8988T (cell line): ENCODE measurements around the gene PRR5L.

ENCODE experiments used
- DNase-seq: peaks from one replicate; pipeline ENCODE4 v3.0.0; 2011

Gene PRR5L

GRCh38 chr11:36361472-36361871 is 65.4 kb downstream of the PRR5L start:
- no peak for DNase-seq

- no peak for DNase-seq
These were observed 65.9 kb downstream of the PRR5L start for GRCh38 chr11:36361901-36362391.

- no peak for DNase-seq
These were observed 66.8 kb downstream of the PRR5L start for GRCh38 chr11:36362902-36363301.

GRCh38 chr11:36363361-36364268 is 67.5 kb downstream of the PRR5L start:
- no peak for DNase-seq

GRCh38 chr11:36364551-36365325 is 68.7 kb downstream of the PRR5L start:
- no peak for DNase-seq

GRCh38 chr11:36365907-36366306 is 69.8 kb downstream of the PRR5L start:
- DNase-seq = no peak

- no peak for DNase-seq
These were observed 72.0 kb downstream of the PRR5L start for GRCh38 chr11:36367806-36368680.

- no peak for DNase-seq
These were observed 75.1 kb downstream of the PRR5L start for GRCh38 chr11:36371181-36371580.

- DNase-seq = no peak
These were observed 75.5 kb downstream of the PRR5L start for GRCh38 chr11:36371590-36371989.

GRCh38 chr11:36372101-36372771 is 76.1 kb downstream of the PRR5L start:
- DNase-seq = no peak

- no peak for DNase-seq
These were observed 77.2 kb downstream of the PRR5L start for GRCh38 chr11:36373016-36374010.

- DNase-seq = no peak
These were observed 78.6 kb downstream of the PRR5L start for GRCh38 chr11:36374726-36375125.

- no peak for DNase-seq
These were observed 79.4 kb downstream of the PRR5L start for GRCh38 chr11:36375353-36376008.

- DNase-seq = no peak
These were observed 80.2 kb downstream of the PRR5L start for GRCh38 chr11:36376009-36376887.

- DNase-seq = peak; percentile 64
These were observed 81.0 kb downstream of the PRR5L start for GRCh38 chr11:36376888-36377758.

- no peak for DNase-seq
These were observed 81.9 kb downstream of the PRR5L start for GRCh38 chr11:36377759-36378564.

- no peak for DNase-seq
These were observed 83.6 kb downstream of the PRR5L start for GRCh38 chr11:36379653-36380052.
